NB4 (cell line): Measurements from ENCODE around the gene UBE2QL1.

ENCODE experiments used
- DNase-seq: peaks from one replicate; pipeline ENCODE4 v3.0.0; 2010; ENCODE audit warnings: low read depth
- H3K4me3 ChIP-seq: one replicate; pipeline ENCODE4 v1.5.1; 2011; ENCODE audit warnings: mild to moderate bottlenecking, low read depth, low read length, moderate library complexity
- CTCF ChIP-seq: IDR thresholded peaks from one replicate; pipeline ENCODE4 v1.5.1; 2012; ENCODE audit warnings: low read depth, low read length
- MAX ChIP-seq: IDR thresholded peaks from 2 replicates; pipeline ENCODE4 v1.6.1; 2011; ENCODE audit warnings: low read depth, low read length
- MYC ChIP-seq: IDR thresholded peaks from 2 replicates; pipeline ENCODE4 v1.6.1; 2011; ENCODE audit warnings: low read depth, low read length
- POLR2A ChIP-seq: IDR thresholded peaks from 2 replicates; pipeline ENCODE4 v1.6.1; 2011; ENCODE audit warnings: mild to moderate bottlenecking; ENCODE audit not compliant: insufficient read length; ENCODE audit errors: extremely low read depth

Gene UBE2QL1

GRCh38 chr5:6517510-6517909, 68.9 kb downstream of the UBE2QL1 start:
- no peak for DNase-seq
- H3K4me3 ChIP-seq: no peak overlapping the region
- no peak for TF ChIP-seq CTCF
- TF ChIP-seq POLR2A: no peak
- TF ChIP-seq MYC: no peak
- TF ChIP-seq MAX: no peak

- no peak for TF ChIP-seq POLR2A
- no peak for TF ChIP-seq MAX
- TF ChIP-seq CTCF: no peak
- TF ChIP-seq MYC: no peak
- DNase-seq: peak; percentile 11
- H3K4me3 ChIP-seq: no peak overlapping the region
Observed at GRCh38 chr5:6518298-6519057, 69.8 kb downstream of the UBE2QL1 start.

GRCh38 chr5:6520201-6520600, 71.5 kb downstream of the UBE2QL1 start:
- TF ChIP-seq CTCF: no peak
- TF ChIP-seq MAX: no peak
- TF ChIP-seq MYC: no peak
- TF ChIP-seq POLR2A: no peak
- no peak for DNase-seq
- H3K4me3 ChIP-seq: no peak overlapping the region

GRCh38 chr5:6522331-6522730, 73.7 kb downstream of the UBE2QL1 start:
- H3K4me3 ChIP-seq: no peak overlapping the region
- no peak for TF ChIP-seq CTCF
- no peak for TF ChIP-seq MAX
- TF ChIP-seq MYC: no peak
- TF ChIP-seq POLR2A: no peak
- no peak for DNase-seq

GRCh38 chr5:6522923-6523322, 74.3 kb downstream of the UBE2QL1 start:
- no peak overlapping the region for H3K4me3 ChIP-seq
- no peak for TF ChIP-seq POLR2A
- TF ChIP-seq MAX: no peak
- TF ChIP-seq CTCF: no peak
- no peak for TF ChIP-seq MYC
- no peak for DNase-seq
